Measurements from ENCODE around the gene AK2. TPM values are rescaled to one million over a fixed set of nuclear protein-coding genes. Genes with fewer than 3 reads are reported as not detected.

The AK2 gene
- total and polyA plus RNA-seq, 10 of the 15 experiments (the other 5 are each of a cell fraction or from before 2014, with no cell fraction given): 52.3 to 500 (median 278) TPM

DNA sequence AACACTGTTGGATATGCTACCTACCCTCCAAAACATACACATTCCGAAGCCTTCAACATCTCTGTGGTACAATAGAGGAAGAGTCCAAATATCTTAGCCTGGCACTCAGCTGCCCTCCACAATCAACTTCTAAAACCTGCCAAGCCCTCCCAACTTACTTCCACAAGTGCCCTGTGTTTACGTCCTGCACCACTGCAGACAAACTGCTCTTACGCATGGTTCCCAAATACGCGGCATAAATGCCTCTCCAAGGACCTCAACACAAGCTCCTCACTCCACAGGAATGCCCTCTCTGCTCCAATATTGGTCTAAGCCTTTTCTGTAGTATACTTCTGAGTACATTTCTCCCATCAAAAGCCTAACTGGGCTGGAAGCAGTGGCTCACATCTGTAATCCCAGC lies 6.8 kb downstream of the AK2 start (continued):
- TF ChIP-seq IRF4 (IDR thresholded peaks at IDR 0.05; ENCODE audit: low read depth, low read length): no peak
- no peak for TF ChIP-seq DPF2 (IDR thresholded peaks at IDR 0.05)
- TF ChIP-seq, protein P1, sequence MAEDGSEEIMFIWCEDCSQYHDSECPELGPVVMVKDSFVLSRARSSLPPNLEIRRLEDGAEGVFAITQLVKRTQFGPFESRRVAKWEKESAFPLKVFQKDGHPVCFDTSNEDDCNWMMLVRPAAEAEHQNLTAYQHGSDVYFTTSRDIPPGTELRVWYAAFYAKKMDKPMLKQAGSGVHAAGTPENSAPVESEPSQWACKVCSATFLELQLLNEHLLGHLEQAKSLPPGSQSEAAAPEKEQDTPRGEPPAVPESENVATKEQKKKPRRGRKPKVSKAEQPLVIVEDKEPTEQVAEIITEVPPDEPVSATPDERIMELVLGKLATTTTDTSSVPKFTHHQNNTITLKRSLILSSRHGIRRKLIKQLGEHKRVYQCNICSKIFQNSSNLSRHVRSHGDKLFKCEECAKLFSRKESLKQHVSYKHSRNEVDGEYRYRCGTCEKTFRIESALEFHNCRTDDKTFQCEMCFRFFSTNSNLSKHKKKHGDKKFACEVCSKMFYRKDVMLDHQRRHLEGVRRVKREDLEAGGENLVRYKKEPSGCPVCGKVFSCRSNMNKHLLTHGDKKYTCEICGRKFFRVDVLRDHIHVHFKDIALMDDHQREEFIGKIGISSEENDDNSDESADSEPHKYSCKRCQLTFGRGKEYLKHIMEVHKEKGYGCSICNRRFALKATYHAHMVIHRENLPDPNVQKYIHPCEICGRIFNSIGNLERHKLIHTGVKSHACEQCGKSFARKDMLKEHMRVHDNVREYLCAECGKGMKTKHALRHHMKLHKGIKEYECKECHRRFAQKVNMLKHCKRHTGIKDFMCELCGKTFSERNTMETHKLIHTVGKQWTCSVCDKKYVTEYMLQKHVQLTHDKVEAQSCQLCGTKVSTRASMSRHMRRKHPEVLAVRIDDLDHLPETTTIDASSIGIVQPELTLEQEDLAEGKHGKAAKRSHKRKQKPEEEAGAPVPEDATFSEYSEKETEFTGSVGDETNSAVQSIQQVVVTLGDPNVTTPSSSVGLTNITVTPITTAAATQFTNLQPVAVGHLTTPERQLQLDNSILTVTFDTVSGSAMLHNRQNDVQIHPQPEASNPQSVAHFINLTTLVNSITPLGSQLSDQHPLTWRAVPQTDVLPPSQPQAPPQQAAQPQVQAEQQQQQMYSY (CRISPR knock-in tag; IDR thresholded peaks at IDR 0.05): no peak
- no peak for TF ChIP-seq TCF3 (IDR thresholded peaks at IDR 0.05; ENCODE audit: borderline replicate concordance, insufficient read depth, low read depth, low read length)
- no peak for TF ChIP-seq CHD1 (IDR thresholded peaks at IDR 0.05; ENCODE audit: low read depth, low read length)
- no peak for TF ChIP-seq BACH1 (IDR thresholded peaks at IDR 0.05; ENCODE audit: borderline replicate concordance)
- TF ChIP-seq NFIC (IDR thresholded peaks at IDR 0.05; ENCODE audit: low read depth, low read length): no peak

DNA sequence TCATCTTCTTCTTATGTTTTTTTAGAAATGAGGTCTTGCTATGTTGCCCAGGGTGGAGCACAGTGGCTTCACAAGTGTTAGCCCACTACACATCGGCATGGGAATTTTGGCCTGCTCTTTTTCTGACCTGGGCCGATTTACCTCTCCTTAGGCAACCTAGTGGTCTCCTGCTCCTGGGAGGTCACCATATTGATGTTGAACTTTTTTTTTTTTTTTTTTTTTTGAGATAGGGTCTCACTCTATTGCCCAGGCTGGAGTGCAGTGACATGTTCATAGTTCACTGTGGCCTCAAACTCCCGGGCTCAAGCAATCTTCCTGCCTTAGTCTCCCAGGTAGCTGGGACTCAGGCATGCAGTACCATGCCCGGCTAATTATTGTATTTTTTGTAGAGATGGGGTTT lies 7.5 kb downstream of the AK2 start:
- peaks cover 26% of the 10 kb centered on the region for H3K4me1 ChIP-seq (ENCODE audit: control insufficient read depth, insufficient read depth, low read length)
- peaks cover 88% of the 10 kb centered on the region for H3K79me2 ChIP-seq (ENCODE audit: control insufficient read depth, insufficient read depth, low read length)
- BruUV-seq (replicated peaks): no TSS peak
- peaks cover 0 to 25% of the 10 kb centered on the region in 2 experiments for H3K36me3 ChIP-seq (ENCODE audit: control insufficient read depth in 2 of 2, insufficient read depth in 2 of 2, low read length in 1 of 2)
- H3K9me3 ChIP-seq (replicated peaks; ENCODE audit: control insufficient read depth, insufficient read depth, low read length): no peaks in the 10 kb centered on the region
- TF ChIP-seq, protein P2, sequence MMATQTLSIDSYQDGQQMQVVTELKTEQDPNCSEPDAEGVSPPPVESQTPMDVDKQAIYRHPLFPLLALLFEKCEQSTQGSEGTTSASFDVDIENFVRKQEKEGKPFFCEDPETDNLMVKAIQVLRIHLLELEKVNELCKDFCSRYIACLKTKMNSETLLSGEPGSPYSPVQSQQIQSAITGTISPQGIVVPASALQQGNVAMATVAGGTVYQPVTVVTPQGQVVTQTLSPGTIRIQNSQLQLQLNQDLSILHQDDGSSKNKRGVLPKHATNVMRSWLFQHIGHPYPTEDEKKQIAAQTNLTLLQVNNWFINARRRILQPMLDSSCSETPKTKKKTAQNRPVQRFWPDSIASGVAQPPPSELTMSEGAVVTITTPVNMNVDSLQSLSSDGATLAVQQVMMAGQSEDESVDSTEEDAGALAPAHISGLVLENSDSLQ (IDR thresholded peaks at IDR 0.05): no peak
- TF ChIP-seq RB1 (IDR thresholded peaks at IDR 0.05; ENCODE audit: borderline replicate concordance) (no peak), NBN (IDR thresholded peaks at IDR 0.05) (no peak), ZNF622 (IDR thresholded peaks at IDR 0.05) (no peak), PAX5 (IDR thresholded peaks at IDR 0.05; ENCODE audit: borderline replicate concordance, low read depth, low read length) (no peak), TCF3 (IDR thresholded peaks at IDR 0.05; ENCODE audit: borderline replicate concordance, insufficient read depth, low read depth, low read length) (no peak), ASH2L (IDR thresholded peaks at IDR 0.05; ENCODE audit: borderline replicate concordance, low read depth) (no peak), GABPA (IDR thresholded peaks at IDR 0.05; ENCODE audit: low read depth) (no peak), MTA3 (IDR thresholded peaks at IDR 0.05; ENCODE audit: borderline replicate concordance, low read length) (no peak)
- TF ChIP-seq, protein P3, sequence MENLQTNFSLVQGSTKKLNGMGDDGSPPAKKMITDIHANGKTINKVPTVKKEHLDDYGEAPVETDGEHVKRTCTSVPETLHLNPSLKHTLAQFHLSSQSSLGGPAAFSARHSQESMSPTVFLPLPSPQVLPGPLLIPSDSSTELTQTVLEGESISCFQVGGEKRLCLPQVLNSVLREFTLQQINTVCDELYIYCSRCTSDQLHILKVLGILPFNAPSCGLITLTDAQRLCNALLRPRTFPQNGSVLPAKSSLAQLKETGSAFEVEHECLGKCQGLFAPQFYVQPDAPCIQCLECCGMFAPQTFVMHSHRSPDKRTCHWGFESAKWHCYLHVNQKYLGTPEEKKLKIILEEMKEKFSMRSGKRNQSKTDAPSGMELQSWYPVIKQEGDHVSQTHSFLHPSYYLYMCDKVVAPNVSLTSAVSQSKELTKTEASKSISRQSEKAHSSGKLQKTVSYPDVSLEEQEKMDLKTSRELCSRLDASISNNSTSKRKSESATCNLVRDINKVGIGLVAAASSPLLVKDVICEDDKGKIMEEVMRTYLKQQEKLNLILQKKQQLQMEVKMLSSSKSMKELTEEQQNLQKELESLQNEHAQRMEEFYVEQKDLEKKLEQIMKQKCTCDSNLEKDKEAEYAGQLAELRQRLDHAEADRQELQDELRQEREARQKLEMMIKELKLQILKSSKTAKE (IDR thresholded peaks at IDR 0.05; ENCODE audit: low read depth, poor library complexity, severe bottlenecking): no peak
- H3K27ac ChIP-seq (ENCODE audit: control insufficient read depth, insufficient read depth): no peak overlapping the region
- H3K27me3 ChIP-seq (replicated peaks in 1 of 2; ENCODE audit: control insufficient read depth in 2 of 2, insufficient read depth in 2 of 2, low read length in 1 of 2): no peaks in the 10 kb centered on the region
- no peak overlapping the region for H3K9ac ChIP-seq (ENCODE audit: control insufficient read depth, insufficient read depth, low read length)
- SMC1A ChIA-PET (ENCODE audit: uncharacterized antibody, unreplicated experiment): interaction anchor here (1.2 to 5.7 kb wide), 4 partner anchors 28 to 95 kb away, joined by 3 to 53 read pairs (median 9); no protein-coding TSS in a partner anchor
- CTCF ChIA-PET: interaction anchor here (0.6 to 1.6 kb wide), 5 partner anchors 26 to 224 kb away, joined by 4 to 5 read pairs (median 5); no protein-coding TSS in a partner anchor
- H3K4me3 ChIP-seq: no peak overlapping the region
- no peak overlapping the region for H2AFZ ChIP-seq (ENCODE audit: control insufficient read depth, low read depth, low read length)
- POLR2A ChIA-PET: interaction anchor here (0.9 kb wide), 1 partner anchor 122 kb away, joined by 3 read pairs; no protein-coding TSS in a partner anchor
- peaks cover 5% of the 10 kb centered on the region; the same call in 1 of the 2 replicates for H4K20me1 ChIP-seq (ENCODE audit: control insufficient read depth, insufficient read depth)
- 100% methylated on average over 4 of the region's 4 CpGs for WGBS (ENCODE audit: insufficient coverage, insufficient replicate concordance, low lambda C conversion rate, missing lambda C conversion rate)
- in situ Hi-C loops (cut with MboI): no loop called here
- no peak for FAIRE-seq
- intact Hi-C loops (cut with micrococcal nuclease; ENCODE audit: unreplicated experiment): loop anchor here (5.0 kb wide), 1 partner anchor 37 kb away; no protein-coding TSS in a partner anchor
- no peak for DNase-seq (ENCODE audit: low read depth, low spot score)
- no peak for ATAC-seq
- H3K4me2 ChIP-seq (ENCODE audit: control insufficient read depth, insufficient read depth): no peak overlapping the region
- RAD21 ChIA-PET (ENCODE audit: unreplicated experiment): interaction anchor here (3.0 kb wide), 1 partner anchor 37 kb away, joined by 9 read pairs; no protein-coding TSS in a partner anchor
